HG02938 (cell line): ENCODE data around the gene PRRX1.

Source experiments
- ATAC-seq: cut with Tn5 transposase; IDR thresholded peaks from one replicate; pipeline ENCODE4 v1.9.1; 2021; ENCODE audit warnings: mild to moderate bottlenecking, moderate library complexity; ENCODE audit not compliant: unreplicated experiment

Gene PRRX1

DNA sequence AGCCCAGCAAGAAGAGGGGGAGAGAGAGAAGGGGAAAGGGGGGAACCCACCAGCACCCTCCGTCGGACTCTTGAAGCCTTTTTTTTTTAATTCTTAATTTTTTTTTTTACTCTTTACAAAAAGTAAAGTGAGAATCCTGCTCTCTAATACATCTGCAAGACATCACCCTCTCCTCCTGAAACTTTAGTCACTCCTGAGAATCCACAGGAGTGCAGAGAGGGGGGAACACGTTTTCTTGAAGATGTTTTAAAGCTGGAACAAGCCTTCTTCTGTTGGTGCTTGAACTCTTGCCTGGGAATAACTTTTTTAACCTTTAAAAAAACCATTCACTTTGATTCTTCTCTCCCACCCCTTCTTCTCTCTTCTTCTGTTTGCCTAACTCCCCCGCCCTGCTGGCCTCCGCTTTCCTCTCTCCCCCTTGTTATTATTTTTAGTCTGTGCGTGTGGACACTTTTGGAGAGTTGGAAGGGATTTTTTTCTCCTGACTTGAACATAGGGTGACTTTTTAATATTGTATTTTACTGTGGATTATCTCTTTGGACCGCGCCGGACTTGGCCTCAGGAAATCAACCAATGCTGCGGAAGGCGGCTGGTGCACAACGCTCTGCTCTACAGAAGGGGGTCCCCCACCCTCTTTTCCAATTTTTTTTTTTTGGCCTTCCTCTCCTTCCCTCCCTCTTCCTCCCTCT is 383 bp upstream of the PRRX1 start:
- no peak for ATAC-seq

GRCh38 chr1:170664828-170665612 is 1.1 kb downstream of the PRRX1 start:
- ATAC-seq = no peak

DNA sequence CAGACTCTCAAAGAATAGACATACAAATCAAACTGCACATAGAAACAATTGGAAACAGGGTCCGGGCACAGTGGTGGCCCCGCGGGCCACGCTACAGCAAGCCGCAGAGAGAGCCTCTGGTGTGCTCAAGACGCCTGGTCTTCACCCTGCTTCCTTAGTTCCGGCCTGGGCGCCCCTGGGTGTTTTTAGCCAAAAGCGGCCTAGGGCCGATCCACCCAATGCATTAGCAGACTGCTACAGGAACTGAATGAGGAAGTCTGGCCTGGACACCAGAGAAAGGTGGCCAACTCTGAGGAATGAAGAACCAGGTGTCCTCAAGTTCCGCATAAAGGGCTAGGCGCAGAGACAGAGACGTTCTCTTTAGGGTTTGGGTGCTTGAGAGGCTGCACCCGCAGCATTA is 1.7 kb downstream of the PRRX1 start:
- no peak for ATAC-seq

DNA sequence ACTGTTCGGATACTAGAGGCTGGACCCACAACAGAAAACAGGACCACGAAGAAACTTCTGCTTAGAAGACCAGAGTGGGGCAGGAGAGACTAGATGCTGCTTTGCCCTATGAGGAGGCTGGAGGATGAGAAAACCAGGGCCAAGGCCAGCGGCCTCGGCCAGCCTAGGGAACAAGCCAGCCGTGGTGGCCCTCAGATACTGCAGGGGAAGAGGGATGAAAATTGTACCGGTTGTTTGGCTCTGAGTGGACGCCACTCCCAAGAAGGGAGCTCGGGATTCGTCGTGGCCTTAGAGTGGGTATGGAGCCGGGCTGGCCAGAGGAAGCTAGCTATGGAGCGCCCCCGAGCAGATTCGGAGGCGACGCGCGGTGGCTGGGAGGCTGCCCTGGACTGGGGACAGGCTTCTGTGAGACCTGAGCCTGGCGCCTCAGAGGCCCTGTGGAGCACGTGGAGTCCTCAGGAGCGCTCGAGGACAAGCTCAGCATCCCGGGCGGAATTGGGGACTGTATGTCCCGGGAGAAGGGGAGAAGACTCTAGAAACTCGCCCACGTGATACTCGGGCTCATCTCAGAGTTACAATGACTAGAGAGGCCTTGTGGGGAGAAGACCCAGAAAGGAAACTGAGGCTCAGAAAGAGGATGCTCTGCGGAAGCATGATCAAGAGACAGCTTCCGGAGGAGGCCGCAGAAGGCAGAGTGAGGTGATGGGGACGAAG is 2.8 kb downstream of the PRRX1 start:
- ATAC-seq = no peak

DNA sequence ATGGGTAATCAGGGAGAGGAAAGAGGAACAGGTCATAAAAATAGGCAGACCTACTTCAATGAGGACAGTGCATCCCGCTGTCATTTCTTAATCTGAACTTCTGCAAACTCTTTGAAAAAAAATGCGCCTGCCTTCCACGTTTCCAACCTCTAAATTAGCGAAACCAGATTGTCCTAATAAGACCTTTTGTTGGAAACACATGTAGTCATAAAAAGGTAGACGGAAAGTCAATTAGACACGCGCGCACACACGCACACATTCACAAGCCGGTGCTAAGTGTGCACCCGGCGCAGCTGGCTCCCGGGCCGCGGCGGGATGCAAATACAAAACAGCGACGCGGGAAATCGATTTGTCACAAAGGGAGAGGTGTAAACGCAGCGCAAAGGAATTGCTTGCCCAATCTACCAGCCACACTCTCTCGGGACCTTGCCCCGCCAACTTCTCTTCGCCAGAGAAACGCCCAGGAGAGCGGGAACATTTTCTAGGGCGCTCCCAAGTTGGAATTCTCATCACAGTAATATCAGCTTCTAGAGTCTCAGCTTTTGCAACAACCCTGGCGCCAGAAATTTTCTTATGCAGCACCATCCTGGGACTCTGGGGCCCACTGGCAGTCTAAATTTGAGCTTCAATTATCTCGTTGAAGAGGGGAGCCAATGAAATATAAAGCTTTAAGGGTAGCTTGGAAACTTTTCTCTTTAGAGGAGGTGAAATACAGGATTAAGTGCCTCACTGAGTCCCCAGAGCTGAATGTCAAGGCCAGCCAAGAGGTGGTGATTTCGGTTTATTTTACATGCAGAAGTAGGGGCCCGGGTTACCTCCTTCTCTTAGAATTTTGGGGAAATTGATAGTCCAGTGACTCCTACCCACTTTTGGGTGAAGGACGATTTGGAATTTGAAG is 4.5 kb downstream of the PRRX1 start:
- ATAC-seq = no peak

DNA sequence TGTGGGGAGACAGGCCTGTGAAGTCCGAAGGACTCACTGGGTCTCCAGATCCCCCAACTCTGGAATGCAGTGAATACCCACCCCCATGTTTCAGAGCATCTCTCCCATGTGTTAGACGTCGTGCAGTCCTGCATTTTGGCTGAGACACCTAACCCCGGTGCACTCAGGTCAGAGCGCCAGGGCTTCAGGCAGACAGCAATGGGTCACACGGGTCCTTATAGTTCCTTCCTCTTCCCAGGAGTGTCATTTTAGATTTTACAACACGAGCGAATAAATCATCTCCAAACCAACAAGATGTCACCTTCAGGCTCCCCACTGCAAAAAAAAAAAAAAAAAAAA is 5.1 kb downstream of the PRRX1 start:
- no peak for ATAC-seq

GRCh38 chr1:170669586-170670530 is 5.9 kb downstream of the PRRX1 start:
- ATAC-seq = no peak

- no peak for ATAC-seq
Measured at GRCh38 chr1:170670802-170671628, 7.1 kb downstream of the PRRX1 start.

DNA sequence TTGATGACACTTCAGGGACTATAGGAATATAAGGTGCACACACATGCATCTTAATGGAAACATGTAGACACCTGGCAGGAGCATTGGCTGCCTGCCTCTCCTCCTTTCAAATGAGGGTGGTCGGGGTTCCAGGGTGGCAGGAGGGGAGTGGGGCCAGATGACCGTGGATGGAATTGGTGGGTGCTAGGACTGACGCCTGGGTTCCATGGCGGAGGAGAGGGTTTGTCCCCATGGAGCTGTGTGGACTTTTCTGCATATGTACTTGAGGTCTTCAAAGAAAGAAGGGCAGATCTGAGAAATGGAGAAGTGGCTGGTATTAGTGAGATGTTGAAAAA is 7.7 kb downstream of the PRRX1 start:
- ATAC-seq = no peak

- ATAC-seq = no peak
Measured at GRCh38 chr1:170672316-170672715, 8.4 kb downstream of the PRRX1 start.

GRCh38 chr1:170674239-170674638 is 10.3 kb downstream of the PRRX1 start:
- no peak for ATAC-seq

DNA sequence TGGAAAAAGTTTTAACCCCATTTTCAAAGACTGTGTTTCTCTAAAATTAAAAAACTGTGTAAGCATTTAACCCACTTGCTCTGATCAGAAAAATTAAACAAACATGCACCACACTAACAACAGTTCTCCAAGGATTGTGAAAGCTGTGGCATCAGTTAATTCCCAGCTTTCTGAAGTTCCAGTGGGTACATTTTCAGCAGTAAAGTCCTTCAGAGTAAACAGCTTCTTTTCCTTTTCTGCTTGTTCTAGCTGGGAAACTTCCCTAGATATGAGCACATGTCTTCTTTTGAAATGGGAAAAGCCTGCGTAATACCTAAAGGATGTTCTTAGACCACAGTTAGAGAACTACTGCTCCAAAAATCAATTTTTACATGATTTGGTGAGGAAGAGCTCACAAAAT is 11.1 kb downstream of the PRRX1 start:
- ATAC-seq = no peak

DNA sequence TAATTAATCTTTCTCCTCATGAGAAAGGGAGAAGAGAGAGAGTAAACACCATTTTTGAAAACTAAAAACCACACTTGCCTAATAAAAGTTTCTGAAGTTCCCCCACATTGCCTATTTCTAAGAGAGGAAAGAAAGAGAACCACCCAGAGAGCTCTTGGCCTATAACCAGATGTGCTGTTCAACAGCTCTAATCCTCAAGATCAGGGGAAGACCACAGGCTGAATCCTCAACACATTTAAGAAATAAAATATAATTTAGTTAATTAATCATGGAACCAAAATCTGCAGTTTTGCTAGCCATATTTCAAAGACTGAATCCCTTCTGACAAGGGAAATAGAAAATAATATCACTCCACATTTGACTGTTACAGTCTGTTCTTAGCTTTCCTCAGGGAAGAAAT is 11.9 kb downstream of the PRRX1 start:
- no peak for ATAC-seq

DNA sequence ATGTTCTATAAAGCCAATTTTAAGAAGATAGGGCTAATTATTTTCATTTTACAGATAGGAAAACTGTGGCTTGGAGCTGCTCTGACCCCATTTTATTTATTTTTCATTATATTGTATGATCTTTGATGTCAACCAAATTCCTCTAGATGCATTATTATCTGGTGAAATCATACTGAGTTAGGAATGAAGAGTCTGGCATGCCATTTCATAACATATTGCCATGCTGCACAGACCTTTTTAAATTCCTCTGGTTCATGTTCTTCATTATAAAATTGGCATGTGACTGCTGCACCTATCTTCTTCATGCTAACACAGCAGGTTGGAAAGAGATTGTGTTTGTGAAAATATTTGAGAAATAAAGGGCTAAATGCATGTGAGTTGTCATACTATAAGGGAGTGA is 12.7 kb downstream of the PRRX1 start:
- no peak for ATAC-seq

DNA sequence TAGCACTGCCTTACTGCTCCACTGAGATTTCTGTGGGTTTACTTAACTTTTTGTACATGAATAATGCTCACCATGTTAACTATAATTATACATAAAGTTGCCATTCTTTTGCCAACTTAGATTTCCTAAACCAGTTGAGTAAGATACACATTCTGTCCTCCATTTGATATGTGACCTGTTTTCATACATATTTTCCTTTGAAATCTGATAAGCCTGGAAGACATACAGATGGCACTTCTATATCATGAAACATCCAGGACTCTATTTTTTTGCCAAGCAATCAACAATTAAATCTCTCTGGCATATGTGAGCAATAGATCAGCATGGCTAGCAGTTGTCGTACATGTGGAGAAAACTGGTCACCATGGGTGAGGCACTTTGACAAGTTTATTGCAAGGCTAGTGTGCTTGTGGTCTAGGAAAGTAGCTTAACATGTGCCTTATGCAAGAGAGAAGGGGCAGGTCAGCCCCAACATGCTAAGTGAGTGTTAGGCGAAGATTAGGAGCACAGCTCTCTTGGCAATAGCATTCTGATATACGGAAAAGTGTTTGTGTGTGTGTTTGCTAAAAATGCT is 14.2 kb downstream of the PRRX1 start:
- no peak for ATAC-seq

- no peak for ATAC-seq
Measured at GRCh38 chr1:170680428-170680827, 16.5 kb downstream of the PRRX1 start.

DNA sequence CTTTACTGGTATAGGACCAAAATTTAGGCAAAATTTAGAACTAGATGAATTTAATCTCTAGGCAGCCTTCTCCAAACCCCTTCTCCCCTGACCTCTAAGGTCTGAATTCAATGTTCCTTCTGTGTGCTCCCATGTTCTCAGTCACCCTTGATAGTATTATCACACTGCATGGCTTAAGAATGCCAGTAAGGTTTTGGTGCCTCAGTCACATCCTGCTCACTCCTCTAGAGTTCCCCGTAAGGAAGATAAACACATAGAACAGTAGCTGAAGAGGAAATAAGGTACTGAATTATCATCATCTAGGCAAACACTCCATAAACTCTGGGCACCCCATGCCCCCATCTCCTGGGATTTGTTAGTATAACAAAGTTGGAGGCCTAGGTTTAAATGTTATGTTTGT is 18.2 kb downstream of the PRRX1 start:
- no peak for ATAC-seq

- ATAC-seq = no peak
Measured at GRCh38 chr1:170682809-170683208, 18.9 kb downstream of the PRRX1 start.

GRCh38 chr1:170685166-170685565 is 21.2 kb downstream of the PRRX1 start:
- no peak for ATAC-seq
